Liver (tissue), 9 donors: ENCODE results near the gene RFX4. TPM values are rescaled to one million over a fixed set of nuclear protein-coding genes. Genes with fewer than 3 reads are reported as not detected.

ENCODE experiments used
- DNase-seq: peaks from one replicate; pipeline ENCODE4 v3.0.0-alpha.2; 2017; ENCODE audit warnings: low spot score
- H3K27ac ChIP-seq, 2 donors: one replicate each; pipeline ENCODE4 v1.7.0; 2013; ENCODE audit warnings: inconsistent platforms in 2 of 2, low read length in 2 of 2, control low read depth in 1 of 2, low read depth in 1 of 2, mild to moderate bottlenecking in 1 of 2
- H3K27me3 ChIP-seq, 4 donors: one replicate each; pipeline versions ENCODE4 v1.6.1 to v1.7.0; 2013; ENCODE audit warnings: low read length in 3 of 4, inconsistent platforms in 1 of 4, mild to moderate bottlenecking in 1 of 4, moderate library complexity in 1 of 4; ENCODE audit not compliant: control insufficient read depth in 4 of 4, insufficient read depth in 4 of 4
- H3K36me3 ChIP-seq, 4 donors: one replicate each; pipeline versions ENCODE4 v1.6.1 to v1.7.0; 2013; ENCODE audit warnings: low read length in 3 of 4, mild to moderate bottlenecking in 3 of 4, low read depth in 1 of 4, moderate library complexity in 1 of 4; ENCODE audit not compliant: control insufficient read depth in 4 of 4, insufficient read depth in 3 of 4
- H3K4me1 ChIP-seq, 4 donors: one replicate each; pipeline versions ENCODE4 v1.6.1 to v1.7.0; 2013; ENCODE audit warnings: low read length in 3 of 4, mild to moderate bottlenecking in 3 of 4, moderate library complexity in 1 of 4; ENCODE audit not compliant: control insufficient read depth in 4 of 4, insufficient read depth in 4 of 4
- H3K4me3 ChIP-seq, 3 donors: one replicate each; pipeline versions ENCODE4 v1.6.1 to v1.7.0; 2013; ENCODE audit warnings: low read length in 3 of 3, control low read depth in 1 of 3, low read depth in 1 of 3, mild to moderate bottlenecking in 1 of 3
- H3K9ac ChIP-seq, 2 donors: one replicate each; pipeline ENCODE4 v1.7.0; 2013; ENCODE audit warnings: low read length in 2 of 2, mild to moderate bottlenecking in 2 of 2, moderate library complexity in 2 of 2, control low read depth in 1 of 2, low read depth in 1 of 2
- H3K9me3 ChIP-seq, 4 donors: one replicate each; pipeline versions ENCODE4 v1.6.1 to v1.7.0; 2013; ENCODE audit warnings: low read length in 3 of 4; ENCODE audit not compliant: control insufficient read depth in 4 of 4
- ATF3 ChIP-seq: IDR thresholded peaks from 2 replicates; pipeline ENCODE4 v1.6.1; 2016; ENCODE audit warnings: antibody characterized with exemption
- CTCF ChIP-seq: fragments of 150-350 bp; IDR thresholded peaks from 2 replicates; pipeline ENCODE4 v1.5.1; 2017; ENCODE audit warnings: improper control_type of control experiment, low read depth, low read length; ENCODE audit not compliant: missing input control
- EGR1 ChIP-seq, 2 donors: IDR thresholded peaks; 2 replicates each; pipeline ENCODE4 v1.6.1; 2016 to 2018; ENCODE audit warnings: antibody characterized with exemption in 2 of 2, low read depth in 2 of 2
- FOXA1 ChIP-seq: IDR thresholded peaks from 2 replicates; pipeline ENCODE4 v1.6.1; 2016; ENCODE audit warnings: antibody characterized with exemption
- FOXA2 ChIP-seq: IDR thresholded peaks from 2 replicates; pipeline ENCODE4 v1.6.1; 2016; ENCODE audit warnings: antibody characterized with exemption
- GABPA ChIP-seq, 2 donors: IDR thresholded peaks in 1 of 2; conservative IDR thresholded peaks in 1 of 2; 2 replicates each; pipeline ENCODE4 v1.6.1; 2016; ENCODE audit warnings: antibody characterized with exemption in 2 of 2, mild to moderate bottlenecking in 1 of 2, moderate library complexity in 1 of 2
- HNF4A ChIP-seq, 2 donors: conservative IDR thresholded peaks; 2 replicates each; pipeline ENCODE4 v1.6.1; 2016; ENCODE audit warnings: antibody characterized with exemption in 2 of 2, mild to moderate bottlenecking in 2 of 2
- HNF4G ChIP-seq: IDR thresholded peaks from 2 replicates; pipeline ENCODE4 v1.6.1; 2016; ENCODE audit warnings: antibody characterized with exemption
- JUND ChIP-seq, 2 donors: IDR thresholded peaks; 2 replicates each; pipeline ENCODE4 v1.6.1; 2016; ENCODE audit warnings: antibody characterized with exemption in 2 of 2
- MAX ChIP-seq: IDR thresholded peaks from 2 replicates; pipeline ENCODE4 v1.6.1; 2016; ENCODE audit warnings: antibody characterized with exemption
- NR2F2 ChIP-seq: IDR thresholded peaks from 2 replicates; pipeline ENCODE4 v1.6.1; 2016; ENCODE audit warnings: antibody characterized with exemption
- RAD21 ChIP-seq, 2 donors: IDR thresholded peaks; 2 replicates each; pipeline ENCODE4 v1.6.1; 2016; ENCODE audit warnings: antibody characterized with exemption in 2 of 2, mild to moderate bottlenecking in 2 of 2
- REST ChIP-seq: IDR thresholded peaks from 2 replicates; pipeline ENCODE4 v1.6.1; 2016; ENCODE audit warnings: antibody characterized with exemption, mild to moderate bottlenecking
- RXRA ChIP-seq, 2 donors: IDR thresholded peaks; 2 replicates each; pipeline ENCODE4 v1.6.1; 2017 to 2018; ENCODE audit warnings: antibody characterized with exemption in 2 of 2, mild to moderate bottlenecking in 1 of 2
- SP1 ChIP-seq: IDR thresholded peaks from 2 replicates; pipeline ENCODE4 v1.6.1; 2018; ENCODE audit warnings: antibody characterized with exemption, mild to moderate bottlenecking
- TAF1 ChIP-seq: conservative IDR thresholded peaks from 2 replicates; pipeline ENCODE4 v1.6.1; 2016; ENCODE audit warnings: antibody characterized with exemption, mild to moderate bottlenecking
- YY1 ChIP-seq: IDR thresholded peaks from 2 replicates; pipeline ENCODE4 v1.6.1; 2016; ENCODE audit warnings: antibody characterized with exemption, mild to moderate bottlenecking
- ZBTB33 ChIP-seq: IDR thresholded peaks from 2 replicates; pipeline ENCODE4 v1.6.1; 2016; ENCODE audit warnings: antibody characterized with exemption
- WGBS: extraction: QIAGEN DNeasy Blood & Tissue Kit; methylation state at CpG from one replicate; pipeline ENCODE4 v1.1.7; 2013; 5-methylcytosine and 5-hydroxymethylcytosine counted together
- polyA plus RNA-seq, 2 donors: library from polyadenylated mRNA; stranded (reverse) in 1 of 2; unstranded in 1 of 2; fragments of 200-250 nt in 1 of 2; fragments of >200 nt in 1 of 2; fragmentation: Nextera tagmentation in 1 of 2; extraction: Ambion mirVana in 1 of 2; gene quantifications; one replicate each; pipeline versions ENCODE4 v1.2.1 to v1.2.3, GENCODE V29; 2013 to 2015
- total RNA-seq, 2 donors: library from RNA; depleted of rRNA; stranded (reverse); fragments of >200 nt; gene quantifications; one replicate each; pipeline ENCODE4 v1.2.3, GENCODE V29; 2014
- donor health status: healthy.
- donor health status: healthy.
- donor health status: healthy.
- donor health status: healthy.
- donor health status: healthy.

The RFX4 gene
- total and polyA plus RNA-seq, 4 donors: not detected

GRCh38 chr12:106764738-106765137 lies 181.9 kb downstream of the RFX4 start:
- peak; percentile 20 for TF ChIP-seq YY1
- TF ChIP-seq FOXA1: no peak
- peak; percentile 65 for TF ChIP-seq CTCF
- TF ChIP-seq EGR1 (IDR thresholded peaks at IDR 0.05; ENCODE audit: low read depth in 2 of 2): no peak
- TF ChIP-seq GABPA (IDR thresholded peaks at IDR 0.05 in 1 of 2, conservative IDR thresholded peaks at IDR 0.05 in 1 of 2): no peak
- TF ChIP-seq ZBTB33: no peak
- peak; percentile 44 for TF ChIP-seq REST
- TF ChIP-seq MAX: no peak
- TF ChIP-seq SP1: peak; percentile 66
- TF ChIP-seq HNF4A (conservative IDR thresholded peaks at IDR 0.05): peak; percentile 59 to 84
- TF ChIP-seq FOXA2: no peak
- TF ChIP-seq ATF3: no peak
- TF ChIP-seq JUND (IDR thresholded peaks at IDR 0.05): no peak
- TF ChIP-seq HNF4G: peak; percentile 43
- TF ChIP-seq RAD21 (IDR thresholded peaks at IDR 0.05): peak; percentile 91 to 94
- TF ChIP-seq NR2F2: no peak
- TF ChIP-seq TAF1: no peak
- peak; percentile 52 to 62 for TF ChIP-seq RXRA (IDR thresholded peaks at IDR 0.05)
- 30% methylated on average over 3 of the region's 3 CpGs for WGBS
- no peak overlapping the region for H3K9ac ChIP-seq
- DNase-seq: no peak
- H3K36me3 ChIP-seq: no peaks in the 10 kb centered on the region
- H3K9me3 ChIP-seq: no peaks in the 10 kb centered on the region
- peaks cover 5 to 52% (median 45%) of the 10 kb centered on the region in 4 donors for H3K4me1 ChIP-seq
- H3K27me3 ChIP-seq: no peaks in the 10 kb centered on the region
- no peak overlapping the region for H3K4me3 ChIP-seq
- peak overlapping the region in 1 of 2 donors; percentile 31 for H3K27ac ChIP-seq
